ENCODE measurements around the gene MRS2. TPM values are rescaled to one million over a fixed set of nuclear protein-coding genes. Genes with fewer than 3 reads are reported as not detected.
A peak's percentile ranks its signal among the peaks of the same experiment; 100 is the strongest.

The MRS2 gene
- total RNA-seq, 2 donors from 2014 or later, result 7.9 to 8.0 TPM

GRCh38 chr6:24428615-24429014 is 25.9 kb downstream of the MRS2 start:
- Mint-ChIP-seq H3K27ac (no peak overlapping the region), H3K27me3 (no peaks in the 10 kb centered on the region), H3K4me1 (no peaks in the 10 kb centered on the region), H3K4me3 (no peak overlapping the region), H3K36me3 (ENCODE audit: low read depth) (peaks cover 2% of the 10 kb centered on the region)
- DNase-seq (no peak), ATAC-seq (no peak)
- H3K9me3 ChIP-seq (ENCODE audit: control insufficient read depth, low read length, poor library complexity, severe bottlenecking), result no peaks in the 10 kb centered on the region

- ATAC-seq (no peak), DNase-seq (no peak)
- Mint-ChIP-seq H3K36me3 (ENCODE audit: low read depth) (peaks cover 2% of the 10 kb centered on the region), H3K4me1 (no peaks in the 10 kb centered on the region), H3K27ac (peak overlapping the region; percentile 67), H3K27me3 (no peaks in the 10 kb centered on the region), H3K4me3 (no peak overlapping the region)
- H3K9me3 ChIP-seq (ENCODE audit: control insufficient read depth, low read length, poor library complexity, severe bottlenecking), result no peaks in the 10 kb centered on the region
These were observed 26.4 kb downstream of the MRS2 start for GRCh38 chr6:24429146-24429545.

- no peaks in the 10 kb centered on the region for H3K27me3 Mint-ChIP-seq
- DNase-seq (no peak), ATAC-seq (no peak)
- H3K4me1 Mint-ChIP-seq, result no peaks in the 10 kb centered on the region
- H3K4me3 Mint-ChIP-seq, result no peak overlapping the region
- peak overlapping the region; percentile 67 for H3K27ac Mint-ChIP-seq
- no peaks in the 10 kb centered on the region for H3K9me3 ChIP-seq (ENCODE audit: control insufficient read depth, low read length, poor library complexity, severe bottlenecking)
- peaks cover 2% of the 10 kb centered on the region for H3K36me3 Mint-ChIP-seq (ENCODE audit: low read depth)
These were observed 27.4 kb downstream of the MRS2 start for GRCh38 chr6:24430086-24430485.

- no peak for DNase-seq
- no peaks in the 10 kb centered on the region for H3K9me3 ChIP-seq (ENCODE audit: control insufficient read depth, low read length, poor library complexity, severe bottlenecking)
- no peak overlapping the region for H3K4me3 Mint-ChIP-seq
- no peaks in the 10 kb centered on the region for H3K4me1 Mint-ChIP-seq
- H3K27ac Mint-ChIP-seq, result no peak overlapping the region
- H3K27me3 Mint-ChIP-seq, result no peaks in the 10 kb centered on the region
- peaks cover 2% of the 10 kb centered on the region for H3K36me3 Mint-ChIP-seq (ENCODE audit: low read depth)
- ATAC-seq, result peak; percentile 50
These were observed 28.3 kb downstream of the MRS2 start for GRCh38 chr6:24431045-24431451.

- DNase-seq (no peak), ATAC-seq (no peak)
- Mint-ChIP-seq H3K27ac (no peak overlapping the region), H3K4me1 (peaks cover 2% of the 10 kb centered on the region), H3K4me3 (no peak overlapping the region), H3K27me3 (no peaks in the 10 kb centered on the region), H3K36me3 (ENCODE audit: low read depth) (peaks cover 3% of the 10 kb centered on the region)
- H3K9me3 ChIP-seq (ENCODE audit: control insufficient read depth, low read length, poor library complexity, severe bottlenecking), result no peaks in the 10 kb centered on the region
These were observed 29.9 kb downstream of the MRS2 start for GRCh38 chr6:24432611-24433010.

GRCh38 chr6:24436979-24437378 is 34.2 kb downstream of the MRS2 start:
- peaks cover 5% of the 10 kb centered on the region for H3K4me1 Mint-ChIP-seq
- no peaks in the 10 kb centered on the region for H3K27me3 Mint-ChIP-seq
- no peaks in the 10 kb centered on the region for H3K9me3 ChIP-seq (ENCODE audit: control insufficient read depth, low read length, poor library complexity, severe bottlenecking)
- peak overlapping the region; percentile 25 for H3K4me3 Mint-ChIP-seq
- H3K27ac Mint-ChIP-seq, result no peak overlapping the region
- DNase-seq, result no peak
- peaks cover 5% of the 10 kb centered on the region for H3K36me3 Mint-ChIP-seq (ENCODE audit: low read depth)
- ATAC-seq, result no peak

DNA sequence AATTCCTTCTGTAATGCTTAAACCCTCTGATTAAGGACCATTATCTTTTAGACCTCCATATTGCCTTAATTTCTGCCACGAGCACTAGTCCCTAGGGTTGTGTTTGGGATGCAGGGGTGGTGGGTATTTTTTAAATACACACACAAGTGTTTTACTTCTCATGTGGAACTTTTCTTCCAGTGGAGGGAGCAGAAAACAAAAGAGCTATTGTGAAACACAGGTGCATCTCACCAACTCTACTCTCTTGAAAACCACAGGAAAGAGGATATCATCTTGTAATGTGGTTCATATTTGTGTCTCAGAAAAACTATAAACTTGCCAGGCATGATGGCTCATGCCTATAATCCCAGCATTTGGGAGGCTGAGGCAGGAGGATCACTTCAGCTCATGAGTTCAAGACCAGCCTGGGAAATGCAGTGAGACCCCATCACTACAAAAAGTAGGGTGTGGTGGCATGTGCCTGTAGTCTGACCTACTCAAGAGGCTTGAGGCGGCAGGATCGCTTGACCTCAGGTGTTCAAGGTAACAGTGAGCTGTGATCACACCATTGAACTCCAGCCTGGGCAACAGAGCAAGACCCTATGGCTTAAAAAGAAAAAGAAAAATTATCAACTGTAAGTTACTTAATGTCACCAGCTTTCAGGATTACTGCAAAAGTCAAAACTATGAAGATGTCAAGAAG is 37.3 kb downstream of the MRS2 start:
- no peak for ATAC-seq
- Mint-ChIP-seq H3K27me3 (no peaks in the 10 kb centered on the region), H3K4me3 (no peak overlapping the region), H3K36me3 (ENCODE audit: low read depth) (peaks cover 5% of the 10 kb centered on the region), H3K27ac (no peak overlapping the region), H3K4me1 (peaks cover 5% of the 10 kb centered on the region)
- no peak for DNase-seq
- no peaks in the 10 kb centered on the region for H3K9me3 ChIP-seq (ENCODE audit: control insufficient read depth, low read length, poor library complexity, severe bottlenecking)

- Mint-ChIP-seq H3K27me3 (no peaks in the 10 kb centered on the region), H3K36me3 (ENCODE audit: low read depth) (peaks cover 5% of the 10 kb centered on the region), H3K4me1 (peaks cover 5% of the 10 kb centered on the region), H3K27ac (no peak overlapping the region), H3K4me3 (no peak overlapping the region)
- H3K9me3 ChIP-seq (ENCODE audit: control insufficient read depth, low read length, poor library complexity, severe bottlenecking), result no peaks in the 10 kb centered on the region
- ATAC-seq (no peak), DNase-seq (no peak)
These were observed 38.3 kb downstream of the MRS2 start for GRCh38 chr6:24440897-24441598.

DNA sequence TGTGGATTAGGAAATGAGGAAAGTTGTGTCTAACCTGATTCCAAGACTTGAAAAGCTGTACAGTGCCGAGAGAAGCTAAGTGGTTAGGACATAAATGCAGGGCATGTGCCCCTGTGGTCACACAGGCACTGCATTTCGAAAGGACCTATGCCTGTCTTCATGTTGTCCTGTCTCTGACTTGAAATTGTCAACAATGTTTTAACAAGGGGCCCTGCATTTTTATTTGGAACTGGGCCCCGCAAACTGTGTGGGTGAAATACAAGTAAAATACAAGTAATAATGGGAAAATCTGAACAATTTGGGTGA is 38.8 kb downstream of the MRS2 start:
- H3K27ac Mint-ChIP-seq, result no peak overlapping the region
- no peak overlapping the region for H3K4me3 Mint-ChIP-seq
- H3K27me3 Mint-ChIP-seq, result no peaks in the 10 kb centered on the region
- H3K4me1 Mint-ChIP-seq, result peaks cover 5% of the 10 kb centered on the region
- DNase-seq, result no peak
- H3K9me3 ChIP-seq (ENCODE audit: control insufficient read depth, low read length, poor library complexity, severe bottlenecking), result no peaks in the 10 kb centered on the region
- ATAC-seq, result no peak
- peaks cover 5% of the 10 kb centered on the region for H3K36me3 Mint-ChIP-seq (ENCODE audit: low read depth)

GRCh38 chr6:24444588-24444987 is 41.9 kb downstream of the MRS2 start:
- no peaks in the 10 kb centered on the region for H3K36me3 Mint-ChIP-seq (ENCODE audit: low read depth)
- ATAC-seq, result no peak
- no peak overlapping the region for H3K4me3 Mint-ChIP-seq
- H3K27ac Mint-ChIP-seq, result no peak overlapping the region
- H3K4me1 Mint-ChIP-seq, result peaks cover 2% of the 10 kb centered on the region
- DNase-seq, result no peak
- no peaks in the 10 kb centered on the region for H3K27me3 Mint-ChIP-seq
- H3K9me3 ChIP-seq (ENCODE audit: control insufficient read depth, low read length, poor library complexity, severe bottlenecking), result no peaks in the 10 kb centered on the region

- DNase-seq, result no peak
- no peaks in the 10 kb centered on the region for H3K36me3 Mint-ChIP-seq (ENCODE audit: low read depth)
- H3K27ac Mint-ChIP-seq, result no peak overlapping the region
- H3K4me3 Mint-ChIP-seq, result no peak overlapping the region
- no peaks in the 10 kb centered on the region for H3K27me3 Mint-ChIP-seq
- H3K4me1 Mint-ChIP-seq, result no peaks in the 10 kb centered on the region
- ATAC-seq, result no peak
- no peaks in the 10 kb centered on the region for H3K9me3 ChIP-seq (ENCODE audit: control insufficient read depth, low read length, poor library complexity, severe bottlenecking)
These were observed 43.0 kb downstream of the MRS2 start for GRCh38 chr6:24445704-24446103.

DNA sequence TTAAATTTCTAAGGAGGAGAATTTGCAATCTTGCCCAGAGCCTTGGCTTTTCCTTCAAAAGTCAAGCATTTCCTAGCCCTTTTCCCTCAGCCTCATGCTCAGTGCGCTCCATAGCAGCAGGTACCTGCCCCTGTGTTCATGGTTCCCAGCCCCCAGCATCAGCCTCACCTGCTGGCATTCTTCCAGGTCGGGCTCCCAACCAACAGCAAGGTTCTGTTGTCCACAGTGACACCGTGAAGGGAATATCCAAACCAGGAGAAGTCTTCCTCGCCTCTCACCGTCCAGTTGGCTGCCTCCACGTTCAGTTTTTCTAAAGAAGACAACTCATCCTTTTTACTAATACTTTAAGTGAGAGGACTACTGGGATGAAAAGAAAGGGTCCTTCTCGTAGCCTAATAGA is 43.9 kb downstream of the MRS2 start:
- no peaks in the 10 kb centered on the region for H3K27me3 Mint-ChIP-seq
- no peak overlapping the region for H3K4me3 Mint-ChIP-seq
- H3K36me3 Mint-ChIP-seq (ENCODE audit: low read depth), result no peaks in the 10 kb centered on the region
- no peak for DNase-seq
- no peaks in the 10 kb centered on the region for H3K9me3 ChIP-seq (ENCODE audit: control insufficient read depth, low read length, poor library complexity, severe bottlenecking)
- no peak for ATAC-seq
- no peak overlapping the region for H3K27ac Mint-ChIP-seq
- H3K4me1 Mint-ChIP-seq, result no peaks in the 10 kb centered on the region

GRCh38 chr6:24448396-24448795 is 45.7 kb downstream of the MRS2 start:
- no peaks in the 10 kb centered on the region for H3K9me3 ChIP-seq (ENCODE audit: control insufficient read depth, low read length, poor library complexity, severe bottlenecking)
- no peaks in the 10 kb centered on the region for H3K36me3 Mint-ChIP-seq (ENCODE audit: low read depth)
- H3K4me1 Mint-ChIP-seq, result no peaks in the 10 kb centered on the region
- H3K27me3 Mint-ChIP-seq, result no peaks in the 10 kb centered on the region
- no peak for DNase-seq
- no peak overlapping the region for H3K4me3 Mint-ChIP-seq
- H3K27ac Mint-ChIP-seq, result no peak overlapping the region
- no peak for ATAC-seq
